ENCODE results near the gene HYLS1. TPM values are rescaled to one million over a fixed set of nuclear protein-coding genes. Genes with fewer than 3 reads are reported as not detected.

The HYLS1 gene
- total RNA-seq, 1 donor from 2014 or later, result 4.5 TPM

DNA sequence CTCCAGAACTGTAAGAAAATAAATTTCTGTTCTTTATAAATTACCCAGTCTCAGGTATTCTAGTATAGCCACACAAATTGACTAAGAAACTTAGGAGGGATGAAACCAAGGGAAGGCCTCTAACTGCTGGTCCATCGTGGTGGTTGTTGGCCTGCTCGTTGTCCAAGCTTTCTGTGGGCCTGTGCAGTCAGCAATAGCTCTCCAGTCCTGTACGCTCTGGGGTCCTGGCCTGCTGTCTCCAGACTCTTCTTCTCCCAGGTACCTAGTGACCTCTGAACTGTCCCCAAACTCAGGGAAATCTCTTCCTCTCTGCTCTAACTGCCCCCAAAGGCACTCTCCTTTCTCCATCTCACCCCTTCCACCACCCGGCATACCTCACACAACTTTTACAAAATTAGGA lies 52.7 kb downstream of the HYLS1 start:
- H3K4me3 Mint-ChIP-seq (ENCODE audit: unreplicated experiment), result no peak overlapping the region
- H3K9me3 Mint-ChIP-seq (ENCODE audit: low read depth), result no peaks in the 10 kb centered on the region
- H3K36me3 Mint-ChIP-seq (ENCODE audit: low read depth), result no peaks in the 10 kb centered on the region
- no peak for DNase-seq (ENCODE audit: low spot score)
- peaks cover 12% of the 10 kb centered on the region for H3K27me3 Mint-ChIP-seq (ENCODE audit: low read depth)
- H3K4me1 Mint-ChIP-seq (ENCODE audit: low read depth), result peaks cover 4% of the 10 kb centered on the region
- no peak overlapping the region for H3K27ac Mint-ChIP-seq (ENCODE audit: unreplicated experiment)
- TF ChIP-seq, protein P1, sequence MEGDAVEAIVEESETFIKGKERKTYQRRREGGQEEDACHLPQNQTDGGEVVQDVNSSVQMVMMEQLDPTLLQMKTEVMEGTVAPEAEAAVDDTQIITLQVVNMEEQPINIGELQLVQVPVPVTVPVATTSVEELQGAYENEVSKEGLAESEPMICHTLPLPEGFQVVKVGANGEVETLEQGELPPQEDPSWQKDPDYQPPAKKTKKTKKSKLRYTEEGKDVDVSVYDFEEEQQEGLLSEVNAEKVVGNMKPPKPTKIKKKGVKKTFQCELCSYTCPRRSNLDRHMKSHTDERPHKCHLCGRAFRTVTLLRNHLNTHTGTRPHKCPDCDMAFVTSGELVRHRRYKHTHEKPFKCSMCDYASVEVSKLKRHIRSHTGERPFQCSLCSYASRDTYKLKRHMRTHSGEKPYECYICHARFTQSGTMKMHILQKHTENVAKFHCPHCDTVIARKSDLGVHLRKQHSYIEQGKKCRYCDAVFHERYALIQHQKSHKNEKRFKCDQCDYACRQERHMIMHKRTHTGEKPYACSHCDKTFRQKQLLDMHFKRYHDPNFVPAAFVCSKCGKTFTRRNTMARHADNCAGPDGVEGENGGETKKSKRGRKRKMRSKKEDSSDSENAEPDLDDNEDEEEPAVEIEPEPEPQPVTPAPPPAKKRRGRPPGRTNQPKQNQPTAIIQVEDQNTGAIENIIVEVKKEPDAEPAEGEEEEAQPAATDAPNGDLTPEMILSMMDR (IDR thresholded peaks at IDR 0.05), result no peak

DNA sequence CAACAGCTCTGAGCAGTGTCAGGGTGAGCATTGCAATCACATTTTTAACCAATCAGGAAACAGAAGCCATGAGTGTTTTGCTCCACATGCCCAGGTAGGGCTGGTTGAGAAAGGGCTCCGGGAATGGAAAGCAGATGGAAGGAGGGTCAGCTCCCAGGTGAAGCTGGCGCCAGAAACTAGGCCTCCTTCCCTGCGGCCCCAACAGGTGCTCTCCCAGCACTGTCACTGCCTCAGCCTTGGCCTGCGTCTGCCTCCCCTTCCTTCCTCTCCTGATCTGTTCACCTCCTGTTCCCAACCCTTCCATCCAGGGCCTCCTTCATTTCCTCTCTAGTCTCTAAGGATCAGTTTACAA lies 53.8 kb downstream of the HYLS1 start:
- no peak for DNase-seq (ENCODE audit: low spot score)
- Mint-ChIP-seq H3K27me3 (ENCODE audit: low read depth) (peaks cover 12% of the 10 kb centered on the region), H3K36me3 (ENCODE audit: low read depth) (no peaks in the 10 kb centered on the region), H3K27ac (ENCODE audit: unreplicated experiment) (no peak overlapping the region), H3K9me3 (ENCODE audit: low read depth) (no peaks in the 10 kb centered on the region), H3K4me3 (ENCODE audit: unreplicated experiment) (no peak overlapping the region), H3K4me1 (ENCODE audit: low read depth) (peaks cover 4% of the 10 kb centered on the region)
- TF ChIP-seq, protein P1 (IDR thresholded peaks at IDR 0.05), result no peak

DNA sequence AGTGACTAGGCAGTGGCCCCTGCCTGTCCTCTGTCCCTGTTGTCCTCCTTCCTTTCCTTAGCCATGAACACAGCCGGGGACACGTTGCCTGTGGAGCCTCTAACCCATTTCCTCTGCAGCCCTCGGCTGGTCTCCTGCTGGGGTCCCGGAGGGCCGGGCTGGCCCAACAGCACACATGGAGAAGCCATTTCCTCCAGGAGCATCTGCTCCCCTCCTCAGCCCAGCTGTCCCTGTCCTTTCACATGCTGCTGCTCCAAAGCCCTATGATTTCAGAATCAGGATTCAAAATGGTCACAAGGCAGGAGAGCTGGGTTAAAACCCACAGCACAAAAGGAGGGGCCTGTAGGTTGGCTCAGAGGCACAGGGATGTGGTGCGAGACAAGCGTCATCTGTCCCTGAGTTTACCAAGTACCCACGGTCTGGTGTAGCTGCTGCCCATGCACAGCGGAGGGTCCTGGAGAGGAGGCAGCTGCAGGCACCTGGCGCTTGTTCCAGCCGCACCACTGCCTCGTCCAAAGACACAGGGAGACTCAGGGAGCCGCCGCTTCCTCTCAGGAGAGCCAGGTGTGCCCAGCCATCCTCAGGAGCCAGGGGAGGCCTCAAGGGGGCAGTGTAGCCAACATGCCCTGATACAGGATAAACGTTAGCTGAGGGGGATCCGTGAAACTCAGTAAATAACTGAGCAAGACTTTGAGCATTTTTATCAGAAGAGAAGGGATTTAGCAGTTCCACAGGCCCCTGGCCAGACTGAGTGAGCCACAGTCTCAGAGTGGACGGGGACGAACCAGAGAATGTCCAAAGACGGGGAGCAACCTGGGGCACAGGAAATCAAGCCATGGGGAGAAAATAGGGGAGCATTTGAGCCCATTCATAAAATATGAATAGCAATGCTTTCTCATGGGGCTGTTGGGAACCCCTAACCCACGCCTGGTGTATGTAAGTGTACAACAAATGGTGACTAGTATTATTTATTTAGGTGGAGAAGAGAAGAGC lies 54.4 kb downstream of the HYLS1 start:
- Mint-ChIP-seq H3K27me3 (ENCODE audit: low read depth) (peaks cover 12% of the 10 kb centered on the region), H3K36me3 (ENCODE audit: low read depth) (no peaks in the 10 kb centered on the region), H3K27ac (ENCODE audit: unreplicated experiment) (no peak overlapping the region), H3K4me3 (ENCODE audit: unreplicated experiment) (no peak overlapping the region), H3K9me3 (ENCODE audit: low read depth) (no peaks in the 10 kb centered on the region), H3K4me1 (ENCODE audit: low read depth) (peaks cover 4% of the 10 kb centered on the region)
- TF ChIP-seq, protein P1 (IDR thresholded peaks at IDR 0.05), result peak; percentile 83
- no peak for DNase-seq (ENCODE audit: low spot score)

DNA sequence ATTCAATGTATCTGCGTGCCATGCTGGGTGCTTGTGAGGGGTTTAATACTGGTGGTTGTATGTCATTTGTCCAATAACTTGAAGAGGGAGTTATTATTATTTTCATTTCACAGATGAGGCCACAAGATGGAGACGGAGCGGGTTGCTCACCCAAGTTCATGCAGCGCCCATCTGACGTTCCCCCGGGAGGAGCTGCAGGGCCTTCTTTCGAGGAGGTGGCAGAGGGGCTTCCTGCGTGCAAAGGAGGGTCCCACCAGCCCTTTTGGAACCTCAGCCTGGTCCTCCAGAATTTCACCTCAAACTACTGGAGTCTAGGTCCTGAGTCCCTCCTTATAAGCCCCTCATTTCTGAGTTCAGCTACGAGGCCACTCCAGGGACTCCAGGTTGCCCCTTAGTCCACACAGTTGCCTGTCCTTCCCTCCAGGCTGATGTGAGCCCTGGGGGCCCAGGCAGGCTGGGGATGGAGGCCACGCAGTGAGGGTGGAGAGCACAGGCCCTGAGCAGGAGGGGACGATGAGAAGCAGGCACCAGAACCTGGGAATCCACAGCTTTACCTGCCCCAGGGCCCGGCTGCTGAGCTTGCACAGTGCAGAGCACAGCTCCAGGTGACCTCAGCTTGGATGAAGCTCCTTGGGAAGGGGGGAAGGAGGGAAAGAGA lies 55.4 kb downstream of the HYLS1 start:
- TF ChIP-seq, protein P1 (IDR thresholded peaks at IDR 0.05), result no peak
- peaks cover 4% of the 10 kb centered on the region for H3K4me1 Mint-ChIP-seq (ENCODE audit: low read depth)
- peaks cover 12% of the 10 kb centered on the region for H3K27me3 Mint-ChIP-seq (ENCODE audit: low read depth)
- H3K4me3 Mint-ChIP-seq (ENCODE audit: unreplicated experiment), result no peak overlapping the region
- no peaks in the 10 kb centered on the region for H3K9me3 Mint-ChIP-seq (ENCODE audit: low read depth)
- no peak for DNase-seq (ENCODE audit: low spot score)
- no peak overlapping the region for H3K27ac Mint-ChIP-seq (ENCODE audit: unreplicated experiment)
- no peaks in the 10 kb centered on the region for H3K36me3 Mint-ChIP-seq (ENCODE audit: low read depth)

DNA sequence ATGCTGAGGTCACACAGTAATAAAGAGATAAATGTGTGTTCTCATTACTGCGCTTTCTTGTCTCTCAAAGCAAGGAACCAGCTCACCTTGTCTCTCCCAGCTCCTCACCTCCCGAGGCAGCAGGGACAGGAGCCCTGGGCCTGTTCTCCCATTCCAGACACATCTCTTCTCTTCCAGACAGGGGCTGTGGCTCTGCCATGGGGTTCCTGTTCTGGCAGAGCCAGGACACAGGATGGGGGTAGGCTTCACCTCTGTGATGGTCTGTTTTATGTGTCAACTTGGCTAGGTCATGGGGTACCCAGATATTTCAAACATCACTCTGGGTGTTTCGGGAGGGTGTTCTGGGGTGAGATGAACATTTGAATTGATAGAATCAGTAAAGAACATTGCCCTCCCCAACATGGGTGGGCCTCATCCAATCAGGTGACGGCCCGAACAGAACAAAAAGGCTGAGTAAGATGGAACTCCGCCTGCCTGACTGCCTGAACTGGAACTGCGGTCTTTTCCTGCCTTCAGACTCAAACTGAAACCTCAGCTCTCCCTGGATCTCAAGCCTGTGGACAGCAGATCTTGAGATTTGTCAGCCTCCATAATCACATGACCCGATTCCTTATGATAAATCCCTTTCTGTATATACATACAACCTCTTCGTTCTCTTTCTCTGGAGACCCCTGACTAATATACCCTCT lies 56.3 kb downstream of the HYLS1 start:
- no peaks in the 10 kb centered on the region for H3K9me3 Mint-ChIP-seq (ENCODE audit: low read depth)
- no peak overlapping the region for H3K27ac Mint-ChIP-seq (ENCODE audit: unreplicated experiment)
- H3K4me3 Mint-ChIP-seq (ENCODE audit: unreplicated experiment), result no peak overlapping the region
- TF ChIP-seq, protein P1 (IDR thresholded peaks at IDR 0.05), result no peak
- peaks cover 12% of the 10 kb centered on the region for H3K27me3 Mint-ChIP-seq (ENCODE audit: low read depth)
- no peaks in the 10 kb centered on the region for H3K36me3 Mint-ChIP-seq (ENCODE audit: low read depth)
- DNase-seq (ENCODE audit: low spot score), result no peak
- peaks cover 4% of the 10 kb centered on the region for H3K4me1 Mint-ChIP-seq (ENCODE audit: low read depth)
